GM18870 (cell line): ENCODE results near the gene EPC1.
"Not testable (repeated sequence)": the region's sequence is repeated elsewhere in the genome, so short reads cannot be mapped to it uniquely, and the experiment has no call there.

Source experiments
- ATAC-seq: cut with Tn5 transposase; IDR thresholded peaks from one replicate; pipeline ENCODE4 v1.9.1; 2021; ENCODE audit warnings: moderate library complexity; ENCODE audit not compliant: unreplicated experiment

Gene EPC1

GRCh38 chr10:32239769-32240168, 107.2 kb downstream of the EPC1 start:
- no peak for ATAC-seq

- ATAC-seq: no peak
Measured at GRCh38 chr10:32237644-32238345, 109.2 kb downstream of the EPC1 start.

GRCh38 chr10:32234471-32234870, 112.5 kb downstream of the EPC1 start:
- ATAC-seq: no peak

- not testable (repeated sequence) for ATAC-seq
Measured at GRCh38 chr10:32233375-32233774, 113.6 kb downstream of the EPC1 start.

- ATAC-seq: no peak
Measured at GRCh38 chr10:32232378-32232777, 114.6 kb downstream of the EPC1 start.

- not testable (repeated sequence) for ATAC-seq
Measured at GRCh38 chr10:32229788-32230187, 117.2 kb downstream of the EPC1 start.

GRCh38 chr10:32229170-32229569, 117.8 kb downstream of the EPC1 start:
- ATAC-seq: no peak

- no peak for ATAC-seq
Measured at GRCh38 chr10:32227802-32228201, 119.2 kb downstream of the EPC1 start.

GRCh38 chr10:32226624-32227023, 120.3 kb downstream of the EPC1 start:
- no peak for ATAC-seq

GRCh38 chr10:32225976-32226375, 121.0 kb downstream of the EPC1 start:
- ATAC-seq: no peak

GRCh38 chr10:32222376-32222775, 124.6 kb downstream of the EPC1 start:
- not testable (repeated sequence) for ATAC-seq

GRCh38 chr10:32219156-32219555, 127.8 kb downstream of the EPC1 start:
- not testable (repeated sequence) for ATAC-seq

- not testable (repeated sequence) for ATAC-seq
Measured at GRCh38 chr10:32218206-32219044, 128.5 kb downstream of the EPC1 start.
